DMS53 treated with DMSO at 0.1 percent for 48 hours (cell line): ENCODE measurements around the gene MYB.

Experiments used
- DNase-seq: peaks from one replicate; lab custom pipeline; 2025; ENCODE audit not compliant: unreplicated experiment; lab: John Stamatoyannopoulos, UW

MYB gene

GRCh38 chr6:135187372-135187771, 6.3 kb downstream of the MYB start:
- no peak for DNase-seq

DNA sequence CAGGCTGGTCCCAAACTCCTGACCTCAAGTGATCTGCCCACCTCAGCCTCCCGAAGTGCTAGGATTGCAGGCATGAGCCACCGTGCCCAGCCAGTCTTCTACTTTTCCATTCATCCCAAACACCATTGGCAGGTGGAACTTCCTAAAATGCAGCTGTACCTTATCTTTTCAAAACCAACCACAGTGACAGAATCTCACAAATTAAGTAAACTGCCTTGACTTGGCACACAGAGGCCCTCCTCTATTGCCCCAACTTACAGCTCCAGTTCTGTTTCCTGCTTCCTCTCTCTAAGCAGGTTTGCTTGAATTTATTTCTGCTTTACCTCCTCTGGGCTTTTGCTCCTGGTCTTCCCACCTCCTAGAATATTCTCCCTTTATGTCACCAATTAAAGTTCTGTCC, 7.6 kb downstream of the MYB start:
- no peak for DNase-seq

- no peak for DNase-seq
Measured at GRCh38 chr6:135189344-135189743, 8.2 kb downstream of the MYB start.

DNA sequence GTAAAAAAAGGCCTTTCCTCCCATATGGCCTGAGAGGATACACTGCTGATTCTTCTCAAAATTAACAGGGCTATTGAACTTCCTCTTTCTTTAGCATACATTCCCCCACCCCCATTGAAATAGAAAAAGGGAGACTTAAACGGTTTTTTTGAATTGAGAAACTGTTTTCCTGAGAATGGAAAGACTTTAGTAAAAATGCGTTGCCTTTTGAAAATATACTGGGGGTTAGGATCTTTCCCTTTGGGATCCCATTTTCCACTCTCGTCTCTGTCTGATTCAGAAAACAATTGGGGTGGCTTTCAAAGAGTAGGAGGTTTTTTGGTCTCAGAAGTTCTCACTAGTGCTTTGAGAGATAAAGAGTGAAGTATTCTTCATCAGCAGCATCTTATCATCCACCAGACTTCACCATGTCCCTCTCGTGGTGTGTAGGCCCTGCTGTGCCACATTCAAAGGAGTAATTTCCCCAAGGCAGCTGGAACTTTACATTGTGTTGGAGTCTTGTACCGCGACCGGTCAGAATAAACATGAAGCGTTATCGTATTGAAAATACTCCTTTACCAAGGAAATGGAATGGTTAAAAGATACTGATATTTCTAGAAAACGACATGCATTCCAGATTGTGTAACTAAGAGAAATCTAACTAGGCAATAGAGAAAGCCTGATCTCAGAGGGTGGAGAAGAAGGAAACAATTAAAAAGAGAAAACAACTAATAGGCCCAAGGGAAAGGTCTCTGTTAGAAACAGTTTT, 10.6 kb downstream of the MYB start:
- no peak for DNase-seq

DNA sequence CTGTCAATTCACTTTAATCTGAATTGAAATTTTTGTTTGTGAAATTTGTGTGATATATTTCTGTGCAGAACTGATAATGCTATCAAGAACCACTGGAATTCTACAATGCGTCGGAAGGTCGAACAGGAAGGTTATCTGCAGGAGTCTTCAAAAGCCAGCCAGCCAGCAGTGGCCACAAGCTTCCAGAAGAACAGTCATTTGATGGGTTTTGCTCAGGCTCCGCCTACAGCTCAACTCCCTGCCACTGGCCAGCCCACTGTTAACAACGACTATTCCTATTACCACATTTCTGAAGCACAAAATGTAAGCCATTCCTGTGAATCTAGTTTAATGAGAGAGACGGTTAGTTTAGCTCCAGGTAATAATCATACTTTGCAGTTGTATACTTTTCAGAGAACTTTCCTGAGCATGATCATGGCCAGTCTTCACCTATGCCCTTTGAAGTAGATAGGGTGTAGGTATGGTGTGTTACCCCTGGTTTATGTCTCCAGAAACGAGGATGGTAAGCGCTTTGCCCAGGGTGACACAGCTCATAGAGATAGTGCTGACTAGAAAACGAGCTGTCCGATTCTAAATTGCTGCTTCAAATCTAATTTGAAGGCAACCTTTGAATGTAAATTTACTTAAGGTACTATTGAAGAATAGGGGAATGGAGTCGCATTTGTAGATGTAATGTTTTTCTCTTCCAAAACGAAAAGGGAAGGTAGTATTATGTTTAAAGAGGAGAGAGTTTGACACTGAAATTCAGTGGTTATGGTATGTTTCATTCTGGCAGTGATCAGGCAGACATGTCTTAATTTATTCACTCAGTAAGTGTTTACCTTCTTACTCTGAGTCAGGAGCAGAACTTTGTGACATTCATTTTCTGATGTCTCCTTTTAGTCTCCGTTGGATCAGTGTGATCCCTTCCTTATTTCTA, 11.4 kb downstream of the MYB start:
- DNase-seq = no peak

DNA sequence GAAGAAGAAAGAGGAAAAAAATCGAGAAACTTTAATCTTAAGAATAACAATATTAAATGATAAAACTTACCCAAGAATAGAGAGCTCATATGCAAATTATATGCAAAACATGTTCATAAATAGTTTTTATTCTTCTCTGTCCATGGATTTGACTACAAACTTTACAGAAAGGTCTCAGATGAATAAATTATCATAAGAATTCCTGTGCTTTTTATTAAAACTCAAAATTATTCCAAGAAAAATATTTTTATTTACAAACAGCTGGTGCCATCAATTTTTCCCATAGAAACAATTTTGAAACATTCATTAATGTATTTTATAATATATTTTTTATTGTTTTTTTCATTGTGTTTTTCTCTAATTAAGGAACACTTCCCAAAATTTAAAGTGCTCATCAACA, 12.1 kb downstream of the MYB start:
- no peak for DNase-seq

DNA sequence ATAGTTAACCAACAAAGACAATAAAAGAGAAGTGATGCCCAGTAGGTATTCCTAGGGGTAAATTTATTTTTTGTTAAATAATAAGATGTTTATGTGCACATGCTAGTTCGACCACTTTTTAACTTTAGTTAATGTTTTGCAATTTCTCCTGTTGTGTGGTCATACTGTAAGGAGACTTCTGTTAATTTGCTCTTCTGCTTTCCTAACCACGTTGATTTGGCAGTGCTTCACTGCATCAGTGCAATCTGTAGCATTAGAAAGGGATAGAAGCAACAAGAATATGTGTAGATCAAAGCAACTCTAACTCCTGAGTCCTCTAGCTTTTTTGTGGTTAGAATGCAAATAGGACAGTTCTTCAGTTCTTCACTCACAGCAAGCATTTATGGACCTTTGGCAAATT, 13.9 kb downstream of the MYB start:
- no peak for DNase-seq

GRCh38 chr6:135195522-135195921, 14.4 kb downstream of the MYB start:
- no peak for DNase-seq

DNA sequence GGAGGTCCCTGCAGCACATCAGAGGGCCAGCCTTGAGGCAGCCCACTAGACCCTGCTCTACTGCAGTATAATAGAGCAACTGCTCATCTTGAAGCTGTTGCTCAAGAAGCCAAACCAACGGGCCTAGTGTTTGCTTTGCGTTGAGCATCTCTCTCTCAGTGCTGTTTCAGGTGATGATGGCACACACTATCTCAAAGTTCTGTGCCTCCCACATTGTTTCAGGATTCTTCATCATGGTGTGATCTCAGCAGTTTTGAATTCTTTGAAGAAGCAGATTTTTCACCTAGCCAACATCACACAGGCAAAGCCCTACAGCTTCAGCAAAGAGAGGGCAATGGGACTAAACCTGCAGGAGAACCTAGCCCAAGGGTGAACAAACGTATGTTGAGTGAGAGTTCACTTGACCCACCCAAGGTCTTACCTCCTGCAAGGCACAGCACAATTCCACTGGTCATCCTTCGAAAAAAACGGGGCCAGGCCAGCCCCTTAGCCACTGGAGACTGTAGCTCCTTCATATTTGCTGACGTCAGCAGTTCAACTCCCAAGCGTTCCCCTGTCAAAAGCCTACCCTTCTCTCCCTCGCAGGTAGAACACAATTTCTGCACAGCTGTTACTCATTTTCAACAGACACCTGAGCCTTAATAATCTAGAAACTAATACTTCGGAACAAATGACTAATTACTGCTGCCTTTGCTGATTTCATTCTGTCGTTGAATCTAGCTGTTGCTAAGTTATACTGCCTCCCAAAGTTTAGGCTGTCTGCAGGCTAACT, 15.8 kb downstream of the MYB start:
- DNase-seq = no peak

GRCh38 chr6:135202836-135203235, 21.7 kb downstream of the MYB start:
- DNase-seq = no peak

DNA sequence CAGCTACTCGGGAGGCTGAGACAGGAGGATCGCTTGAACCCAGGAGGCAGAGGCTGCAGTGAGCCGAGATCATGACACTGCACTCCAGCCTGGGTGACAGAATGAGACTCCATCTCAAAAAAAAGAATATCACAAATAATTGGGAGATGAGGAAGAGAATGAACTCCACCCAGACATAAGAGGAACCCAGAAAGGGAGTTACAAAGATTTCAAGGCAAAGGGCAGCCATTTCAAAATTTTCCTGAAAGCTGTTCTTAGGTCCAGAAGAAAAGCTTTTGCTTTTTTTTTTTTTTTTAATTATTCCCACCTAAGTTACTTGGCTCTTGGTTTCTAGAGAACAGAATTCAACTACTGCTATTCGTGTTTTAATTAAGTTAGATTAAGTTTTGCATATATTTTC, 23.8 kb downstream of the MYB start:
- no peak for DNase-seq

GRCh38 chr6:135209803-135210202, 28.7 kb downstream of the MYB start:
- DNase-seq = no peak

DNA sequence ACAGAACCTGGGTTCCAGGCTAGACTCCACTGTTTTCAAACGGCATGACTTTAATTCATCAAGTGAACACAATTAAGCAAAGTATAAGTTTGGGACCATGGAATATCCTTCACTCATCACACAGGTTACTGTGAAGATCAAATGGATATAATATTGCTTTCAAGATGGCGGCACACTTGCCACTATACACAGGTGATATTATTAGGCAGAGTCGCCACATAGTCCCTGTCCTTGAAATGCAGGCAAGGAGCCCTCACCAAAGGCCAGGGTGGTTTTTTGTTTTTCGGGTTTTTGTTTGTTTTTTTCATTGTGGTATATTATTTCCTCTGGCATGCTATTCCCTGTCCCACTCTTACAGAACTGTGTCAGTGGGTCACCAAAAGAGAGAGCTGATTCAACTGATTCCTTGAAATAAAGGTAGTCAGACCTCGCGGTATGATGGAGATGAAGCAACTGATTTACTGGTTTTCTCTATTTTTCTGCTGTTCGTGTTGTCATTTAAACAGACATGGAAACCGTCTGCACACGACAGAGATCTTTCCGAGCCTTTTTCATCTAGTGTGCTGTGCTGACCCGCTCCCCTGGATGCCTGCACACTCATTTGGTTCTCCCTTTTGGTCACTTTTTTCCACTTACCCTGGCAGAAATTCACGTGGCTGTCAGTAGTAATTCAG, 29.7 kb downstream of the MYB start:
- DNase-seq = no peak

DNA sequence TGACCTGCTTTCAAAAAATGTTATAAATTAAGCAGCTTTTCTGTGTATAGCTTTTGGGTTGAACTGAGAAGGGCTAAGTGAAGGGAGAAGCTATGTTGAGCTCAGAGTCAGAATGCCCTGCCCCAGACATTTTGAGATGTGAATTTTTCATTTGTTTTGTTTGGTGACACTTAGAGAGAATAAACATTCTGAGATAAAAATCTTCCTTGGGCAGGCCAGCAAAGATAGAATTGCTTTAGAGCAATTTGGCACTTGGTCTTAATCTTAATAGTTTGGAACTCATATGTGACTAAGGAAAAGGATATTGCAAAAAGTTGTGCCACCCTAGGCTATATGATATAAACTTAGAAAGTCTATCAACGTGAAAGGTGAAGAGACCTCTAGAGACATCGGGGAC, 30.2 kb downstream of the MYB start:
- DNase-seq = no peak

DNA sequence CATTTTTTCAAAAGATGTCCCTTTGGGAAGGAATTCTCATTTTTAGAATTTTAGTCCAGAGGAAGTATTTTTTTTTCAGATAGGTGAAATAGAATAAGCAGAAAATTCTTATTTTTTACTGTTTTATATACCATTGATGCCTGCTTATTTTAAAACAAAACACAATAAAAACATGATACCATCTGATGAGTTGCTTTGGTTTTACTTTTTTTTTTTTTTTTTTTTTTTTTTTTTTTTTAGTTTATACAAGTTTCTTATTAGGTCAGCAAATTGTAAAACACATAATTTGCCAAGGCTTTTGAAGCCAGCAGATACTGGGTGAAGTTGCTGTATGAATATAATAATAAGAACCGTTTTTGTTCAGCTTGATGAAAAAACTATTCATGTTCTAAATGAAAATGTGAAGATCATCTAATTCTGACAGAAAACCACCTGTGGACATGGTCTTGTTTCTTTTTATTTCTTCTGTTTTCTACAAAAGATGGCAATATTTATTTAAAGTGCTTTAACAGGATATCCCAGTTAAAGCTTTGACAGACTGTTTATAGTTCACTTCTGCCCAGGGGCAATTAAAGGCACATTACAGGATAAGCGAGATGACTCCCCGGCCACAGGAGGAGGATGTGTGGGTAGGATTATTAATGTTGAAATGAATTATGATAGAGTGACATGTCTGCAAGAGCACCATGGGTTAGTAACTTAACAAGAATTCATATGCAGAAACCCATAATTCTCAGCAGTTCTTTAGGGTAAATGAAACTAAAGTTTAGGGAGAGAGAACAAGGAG, 31.1 kb downstream of the MYB start:
- DNase-seq = no peak

- DNase-seq = no peak
Measured at GRCh38 chr6:135212935-135213334, 31.8 kb downstream of the MYB start.

- DNase-seq = no peak
Measured at GRCh38 chr6:135213616-135214015, 32.5 kb downstream of the MYB start.

- DNase-seq = no peak
Measured at GRCh38 chr6:135215160-135215559, 34.1 kb downstream of the MYB start.

DNA sequence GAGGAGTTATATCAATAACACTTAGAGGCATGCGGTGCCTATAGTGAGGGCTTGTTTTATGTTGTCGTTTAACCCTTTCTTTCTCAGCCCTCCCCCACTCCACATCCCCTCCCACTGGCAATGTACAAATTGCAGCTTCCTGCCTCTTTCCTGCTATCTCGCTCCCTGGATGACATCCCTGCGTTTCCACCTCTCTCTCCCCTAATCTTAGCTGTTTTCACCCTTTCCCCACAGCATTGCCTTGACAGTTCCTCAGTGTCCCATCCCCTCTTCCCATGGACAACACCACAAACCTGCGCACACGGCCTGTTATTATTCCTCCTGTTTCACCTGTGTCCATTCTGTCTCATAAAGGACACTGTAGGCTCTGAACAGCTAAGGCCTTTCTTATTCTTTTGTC, 34.5 kb downstream of the MYB start:
- no peak for DNase-seq

DNA sequence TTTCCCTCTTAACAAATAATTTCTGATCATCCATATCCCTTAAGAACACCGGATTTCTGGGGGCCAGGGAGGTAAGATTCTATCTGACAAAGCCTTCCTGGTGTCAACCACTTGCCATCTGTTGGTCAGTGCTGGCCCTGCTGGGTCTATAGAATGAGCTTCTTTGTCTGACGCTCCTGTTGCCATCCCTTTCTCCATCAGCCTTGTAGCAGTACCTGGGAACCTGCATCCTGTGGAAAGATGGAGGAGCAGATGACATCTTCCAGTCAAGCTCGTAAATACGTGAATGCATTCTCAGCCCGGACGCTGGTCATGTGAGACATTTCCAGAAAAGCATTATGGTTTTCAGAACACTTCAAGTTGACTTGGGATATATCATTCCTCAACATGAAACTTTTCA, 36.6 kb downstream of the MYB start:
- no peak for DNase-seq
